GM21786 (cell line): ENCODE measurements around the gene LRRC57.
A peak's percentile ranks its signal among the peaks of the same experiment; 100 is the strongest.

ENCODE experiments used
- ATAC-seq: cut with Tn5 transposase; IDR thresholded peaks from one replicate; pipeline ENCODE4 v1.9.1; 2021; ENCODE audit not compliant: unreplicated experiment

LRRC57 gene

DNA sequence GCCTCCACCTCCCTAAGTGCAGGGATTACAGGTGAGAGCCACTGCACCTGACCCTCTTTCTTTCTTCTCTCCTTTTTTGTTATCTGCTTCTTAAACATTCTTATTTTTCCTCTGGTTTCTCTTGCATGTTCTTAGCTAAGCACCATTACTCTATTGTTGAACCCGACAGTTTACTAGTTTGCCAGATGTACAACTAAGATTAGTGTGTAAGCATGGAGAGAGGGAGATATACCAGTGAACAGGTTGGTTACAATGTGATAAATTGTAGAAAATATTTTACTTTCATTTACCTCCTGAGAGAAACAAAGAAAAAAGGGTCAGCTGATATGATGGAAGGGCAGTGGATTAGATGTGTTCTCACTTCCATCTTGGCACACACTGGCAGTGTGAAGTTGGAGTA lies 5.0 kb upstream of the LRRC57 start:
- ATAC-seq = no peak

DNA sequence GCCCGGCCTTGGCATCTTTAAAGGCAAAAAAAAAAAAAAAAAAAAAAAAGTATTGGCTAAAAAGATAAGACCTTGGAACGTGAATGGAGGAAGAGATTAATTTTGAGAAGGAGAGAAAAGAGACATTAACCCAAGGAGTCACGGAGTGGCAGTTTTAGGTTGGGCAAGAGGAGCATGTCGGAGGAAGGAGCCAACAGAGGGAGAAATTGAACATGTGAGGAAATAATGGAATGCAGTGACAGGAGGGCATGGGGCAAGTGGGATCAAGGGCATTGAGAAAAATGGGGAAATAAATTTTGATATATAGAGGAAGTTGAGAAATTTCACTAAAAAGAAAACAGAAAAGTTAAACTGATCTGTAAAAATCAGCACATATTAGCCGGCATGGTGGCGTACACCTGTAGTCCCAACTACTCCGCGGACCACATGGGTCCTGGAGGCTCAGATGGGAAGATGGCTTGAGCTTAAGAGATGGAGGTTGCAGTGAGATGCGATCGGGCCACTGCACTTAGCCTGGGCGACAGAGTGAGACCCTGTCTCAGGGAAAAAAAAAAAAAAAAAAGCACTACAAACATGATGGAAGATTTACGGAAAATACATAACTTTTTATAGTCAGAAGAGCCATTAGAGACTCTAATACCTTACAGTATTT lies 1.3 kb upstream of the LRRC57 start:
- ATAC-seq = no peak

DNA sequence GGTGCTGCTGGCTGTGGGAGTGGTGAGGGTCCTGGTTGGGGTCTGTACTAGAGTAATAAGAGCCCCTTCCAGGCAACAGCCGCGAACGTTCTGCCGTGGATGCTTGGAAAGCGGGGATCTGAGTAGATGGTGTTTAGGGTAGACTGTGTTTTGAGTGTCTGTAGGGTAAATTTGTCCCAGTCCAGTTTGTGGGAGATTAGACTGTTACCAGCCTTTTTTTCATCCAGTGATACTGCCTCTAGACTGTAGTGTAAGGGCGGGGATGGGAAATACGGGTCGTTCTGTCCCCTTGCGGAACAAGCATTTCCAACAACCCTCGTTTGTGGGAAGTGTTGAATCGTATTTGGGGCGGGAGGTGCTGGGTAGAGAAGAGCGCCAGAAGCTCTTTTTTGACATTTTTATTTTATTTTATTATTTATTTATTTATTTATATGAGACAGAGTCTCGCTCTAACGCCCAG lies 469 bp upstream of the LRRC57 start:
- peak; percentile 7 for ATAC-seq

DNA sequence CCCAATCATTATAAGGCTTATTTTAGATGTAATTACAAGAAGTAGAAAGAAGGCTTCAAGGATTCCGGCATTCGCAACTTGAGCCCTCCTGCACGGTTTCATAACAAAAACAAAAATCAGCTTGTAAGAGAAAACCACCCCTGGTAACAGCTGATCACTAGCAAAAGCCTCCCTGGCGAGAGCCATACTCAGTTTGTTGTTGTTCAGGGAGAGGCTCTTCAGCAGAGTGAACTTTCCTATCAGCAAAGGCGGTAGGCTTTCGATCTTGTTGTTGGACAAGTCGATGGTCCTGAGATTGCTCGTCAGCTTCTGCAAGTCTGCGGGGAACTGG lies 710 bp downstream of the LRRC57 start:
- no peak for ATAC-seq

DNA sequence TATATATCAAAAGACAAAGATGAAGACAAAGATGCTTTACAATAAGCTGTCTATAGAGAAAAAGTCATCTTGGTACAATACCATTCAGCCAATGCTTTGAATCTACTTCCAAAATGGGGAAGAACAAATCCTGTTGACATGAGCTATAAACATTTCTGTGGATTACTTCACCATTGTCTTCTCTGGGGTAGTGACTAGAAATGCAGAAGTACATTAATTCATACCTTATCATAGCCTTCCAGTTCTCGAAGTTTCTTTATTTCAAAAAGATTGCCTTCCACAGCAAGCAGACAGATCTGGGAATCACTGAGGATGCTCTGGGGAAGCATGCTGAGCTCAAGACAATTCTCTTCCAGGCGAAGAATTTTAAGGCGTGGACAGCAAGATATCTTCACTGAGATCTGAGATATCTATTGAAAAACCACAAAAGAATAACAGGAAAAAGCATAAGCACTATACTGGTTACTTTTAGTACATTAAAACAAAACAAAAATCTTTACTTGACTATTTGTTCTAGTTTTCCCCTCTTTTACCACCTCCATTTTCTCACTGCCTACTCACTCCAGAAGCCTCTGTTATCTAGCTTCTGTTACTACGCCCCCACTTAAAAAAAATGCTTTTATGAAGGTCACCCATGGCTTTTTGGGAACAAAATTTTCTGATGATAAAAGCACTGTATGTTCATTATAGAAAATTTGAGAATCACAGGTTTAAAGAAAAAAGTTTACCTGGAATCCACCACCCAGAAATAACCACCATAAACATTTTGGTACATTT lies 3.6 kb downstream of the LRRC57 start:
- no peak for ATAC-seq

DNA sequence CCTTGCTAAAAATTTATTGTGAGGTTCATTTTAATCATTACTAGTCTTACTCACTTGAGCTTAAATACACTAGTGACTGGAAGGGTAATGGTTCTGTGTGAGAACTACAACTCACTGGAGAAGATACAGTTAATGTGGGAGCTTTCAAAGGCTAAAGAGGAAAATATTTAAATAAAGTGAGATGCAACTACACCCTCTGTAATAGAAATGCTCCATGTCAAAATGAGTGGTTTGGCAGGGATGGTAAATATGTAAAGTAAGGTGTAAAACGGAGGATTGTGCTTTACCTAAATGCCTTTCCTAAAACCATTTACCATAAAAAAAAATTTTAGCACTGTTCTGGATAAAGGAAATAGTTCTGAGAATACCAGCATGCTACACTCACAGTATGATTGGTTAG lies 15.3 kb downstream of the LRRC57 start:
- no peak for ATAC-seq

DNA sequence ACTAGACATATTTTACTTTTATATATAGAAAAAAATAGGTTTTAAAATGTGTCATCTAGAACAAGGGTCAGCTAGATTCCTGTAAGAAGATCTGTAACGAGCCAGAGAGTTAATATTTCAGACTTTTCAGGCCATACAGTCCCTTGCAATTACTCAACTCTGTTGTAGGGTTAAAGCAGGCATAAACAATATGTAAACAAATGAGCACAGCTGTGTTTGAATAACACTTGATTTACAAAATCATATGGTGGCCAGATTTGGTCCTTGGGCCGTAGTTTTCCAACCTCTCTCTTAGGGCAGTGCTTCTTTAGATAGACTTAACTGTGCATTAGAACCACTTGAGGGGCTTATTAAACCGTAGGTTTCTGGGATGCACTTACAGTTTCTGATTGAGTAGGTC lies 19.6 kb downstream of the LRRC57 start:
- no peak for ATAC-seq

DNA sequence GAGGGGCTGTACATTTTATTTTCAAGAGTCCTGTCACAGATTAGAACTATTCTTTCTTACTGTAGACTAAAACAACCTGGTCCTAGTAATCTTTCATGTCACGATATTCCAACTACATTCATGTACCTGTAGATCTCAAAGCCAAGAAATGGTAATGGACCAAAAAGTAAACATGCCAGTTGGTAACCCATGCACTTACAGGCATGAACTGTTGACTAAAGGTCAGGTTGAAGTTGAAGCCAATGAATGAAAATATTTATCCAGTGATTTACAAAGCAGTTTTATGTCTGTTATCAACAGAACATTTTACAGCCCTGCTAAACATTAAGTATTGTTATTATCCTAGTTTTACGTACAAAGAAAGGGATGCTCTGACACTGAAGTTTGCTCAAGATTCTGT lies 25.3 kb downstream of the LRRC57 start:
- ATAC-seq = no peak

DNA sequence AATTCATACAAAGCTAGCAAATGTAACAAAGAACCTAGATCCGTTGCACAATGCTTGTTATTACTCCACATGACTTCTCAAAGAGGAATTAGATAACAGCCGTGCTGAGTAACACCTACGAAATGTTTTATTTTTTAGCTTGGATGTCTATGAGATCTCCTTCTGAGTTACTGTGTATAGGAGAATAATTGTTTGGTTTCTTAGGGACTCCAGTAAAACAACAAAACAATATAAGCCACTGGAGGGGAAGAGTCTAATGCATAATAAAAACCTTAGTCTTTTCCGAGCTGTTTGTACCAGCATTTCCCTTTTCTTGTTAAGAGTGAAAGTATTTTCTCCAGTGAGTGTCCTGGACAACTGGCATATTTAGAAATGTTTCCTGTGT lies 37.6 kb downstream of the LRRC57 start:
- no peak for ATAC-seq

DNA sequence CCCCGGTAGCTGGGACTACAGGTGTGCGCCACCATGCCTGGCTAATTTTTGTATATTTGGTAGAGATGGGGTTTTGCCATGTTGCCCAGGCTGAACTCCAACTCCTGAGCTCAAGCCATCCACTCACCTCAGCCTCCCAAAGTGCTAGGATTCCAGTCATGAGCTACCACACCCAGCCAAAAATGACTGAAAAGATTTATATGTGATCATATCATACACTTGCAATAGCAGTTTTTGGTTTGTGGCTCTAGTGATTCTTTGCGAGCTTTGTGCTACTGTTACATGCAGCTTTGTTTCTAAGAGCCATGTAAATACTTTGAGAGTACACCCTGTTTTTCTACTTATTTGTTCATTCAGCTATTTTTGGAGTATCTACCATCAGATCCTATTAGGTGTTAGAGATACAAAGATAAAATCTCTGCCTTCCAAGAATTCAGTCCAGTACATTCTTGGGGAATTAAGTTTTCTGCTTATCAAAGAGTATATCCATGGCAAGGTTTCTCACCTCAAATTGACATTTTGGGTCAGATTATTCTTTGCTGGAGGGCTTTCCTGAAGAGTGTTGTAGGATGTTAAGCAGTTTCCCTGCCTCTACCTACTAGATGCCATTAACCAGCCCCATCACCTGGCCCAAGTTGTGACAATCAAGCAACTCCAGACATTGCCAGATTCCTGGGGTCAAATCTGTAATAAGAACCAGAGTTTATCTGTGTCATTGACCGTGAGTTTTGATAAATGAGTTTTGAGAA lies 38.2 kb downstream of the LRRC57 start:
- ATAC-seq = no peak

DNA sequence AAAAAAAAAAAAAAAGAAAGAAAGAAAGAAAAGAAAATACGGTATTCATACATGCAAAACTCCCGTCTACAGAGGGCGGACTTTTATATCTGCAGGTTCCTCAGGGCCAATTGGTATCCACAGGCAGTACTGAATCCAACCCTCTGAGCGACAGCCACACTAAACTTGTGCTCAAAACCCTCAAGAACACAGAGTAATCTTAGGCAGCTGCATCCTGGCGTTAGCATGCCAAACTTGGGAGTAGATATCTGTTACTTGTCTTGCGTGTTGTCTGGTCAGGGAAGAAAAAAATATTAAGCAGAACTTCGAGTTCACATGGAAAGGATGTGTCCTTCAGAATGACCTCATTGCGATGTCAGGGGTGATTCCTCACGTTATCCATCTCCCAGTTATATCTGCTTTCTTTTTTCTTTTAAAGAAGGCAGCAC lies 40.3 kb downstream of the LRRC57 start:
- no peak for ATAC-seq

DNA sequence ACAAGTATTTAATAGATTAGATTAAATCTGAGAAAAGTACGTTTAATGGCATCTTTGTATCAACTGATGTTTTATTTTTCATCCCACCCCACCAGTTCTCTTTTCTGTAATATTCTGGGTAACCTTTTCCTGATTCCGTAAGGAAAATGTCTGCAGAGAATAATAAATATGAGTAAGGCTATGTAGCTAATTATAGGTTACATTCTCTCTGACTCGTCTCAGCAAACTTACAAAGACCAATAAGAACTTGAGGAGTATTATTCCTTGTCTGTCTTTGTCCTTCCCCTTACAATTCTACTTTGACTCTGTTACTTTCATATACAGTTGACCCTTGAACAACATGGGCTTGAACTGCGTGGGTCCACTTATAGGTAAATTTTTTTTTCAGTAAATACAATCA lies 41.1 kb downstream of the LRRC57 start:
- no peak for ATAC-seq

DNA sequence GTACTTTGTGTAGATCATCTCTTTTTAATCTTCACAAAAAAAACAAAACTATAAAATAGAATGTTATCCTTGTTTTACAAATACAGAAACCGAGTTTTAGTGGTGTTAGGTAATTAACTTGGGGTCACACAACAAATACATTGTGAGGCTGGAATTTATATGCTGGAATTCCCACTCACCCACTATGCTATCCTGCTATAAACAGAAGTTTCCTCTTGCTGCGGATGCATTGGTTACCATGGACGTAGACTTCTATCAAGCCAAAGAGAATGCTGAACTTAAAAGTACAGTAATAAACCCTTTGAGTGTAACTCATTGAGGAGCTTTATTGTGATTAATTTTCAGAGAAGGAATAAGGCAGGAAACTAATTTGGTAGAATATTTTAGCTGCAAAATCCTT lies 44.0 kb downstream of the LRRC57 start:
- no peak for ATAC-seq

DNA sequence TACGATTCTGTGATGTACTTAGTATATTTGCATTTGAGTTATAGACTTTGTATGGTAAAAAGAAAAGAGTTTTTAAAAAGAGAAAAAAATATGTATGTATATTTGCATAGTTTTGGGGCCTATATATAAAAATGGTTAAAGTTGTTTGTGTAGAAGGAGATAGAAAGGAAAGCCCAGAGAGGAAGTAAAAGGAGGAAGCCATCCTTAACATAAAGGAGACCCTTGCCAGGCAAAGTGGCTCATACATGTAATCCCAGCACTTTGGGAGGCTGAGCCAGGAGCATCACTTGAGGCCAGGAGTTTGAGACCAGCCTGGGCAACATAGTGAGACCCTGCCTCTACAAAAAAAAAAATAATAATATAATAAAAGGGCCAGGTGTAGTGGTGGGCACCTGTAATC lies 44.8 kb downstream of the LRRC57 start:
- ATAC-seq = no peak

DNA sequence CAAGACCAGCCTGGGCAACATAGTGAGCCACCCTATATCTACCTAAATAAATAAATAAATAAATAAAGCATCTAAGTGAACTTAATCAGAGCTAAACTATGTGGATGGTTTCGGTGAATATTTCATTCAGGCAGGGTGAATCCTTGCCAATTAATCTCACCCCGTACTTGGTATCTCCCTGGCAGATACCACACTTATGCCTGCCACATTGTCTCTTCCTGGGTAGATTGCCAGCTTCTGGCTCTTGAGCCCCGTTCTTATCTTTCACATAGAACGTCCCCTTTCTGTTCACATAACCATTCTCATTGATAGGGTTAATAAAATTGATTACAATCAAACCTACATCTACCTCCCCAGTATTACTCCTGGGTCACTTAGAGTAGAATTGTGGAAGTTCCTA lies 46.1 kb downstream of the LRRC57 start:
- ATAC-seq = no peak

DNA sequence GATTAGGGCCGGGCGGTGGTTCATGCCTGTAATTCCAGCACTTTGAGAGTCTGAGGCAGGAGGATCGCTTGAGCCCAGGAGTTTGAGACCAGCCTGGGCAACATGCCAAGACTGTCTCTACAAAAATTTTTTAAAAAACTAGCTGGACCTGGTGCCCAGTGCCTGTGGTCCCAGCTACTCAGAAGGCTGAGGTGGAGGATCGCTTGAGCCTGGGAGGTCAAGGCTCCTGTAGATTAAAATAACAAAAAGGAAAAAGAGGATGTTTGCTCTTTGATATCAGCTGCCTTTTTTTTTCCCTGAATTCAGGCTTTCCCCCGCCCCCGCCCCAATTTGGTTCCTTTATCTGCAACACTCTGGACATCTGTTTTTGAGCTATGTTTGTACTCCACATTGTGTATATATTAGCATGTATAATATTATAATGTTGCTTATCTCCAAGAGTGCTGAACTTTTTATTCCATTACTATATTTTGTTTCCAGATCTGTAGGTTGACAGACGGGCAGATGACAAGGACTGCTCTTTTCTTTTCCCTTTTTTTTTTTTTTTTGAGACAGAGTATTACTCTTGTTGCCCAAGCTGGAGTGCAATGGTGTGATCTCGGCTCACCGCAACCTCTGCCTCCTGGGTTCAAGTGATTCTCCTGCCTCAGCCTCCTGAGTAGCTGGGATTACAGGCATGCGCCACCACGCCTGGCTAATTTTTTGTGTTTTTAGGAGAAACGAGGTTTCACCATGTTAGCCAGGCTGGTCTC lies 48.6 kb downstream of the LRRC57 start:
- ATAC-seq = no peak

DNA sequence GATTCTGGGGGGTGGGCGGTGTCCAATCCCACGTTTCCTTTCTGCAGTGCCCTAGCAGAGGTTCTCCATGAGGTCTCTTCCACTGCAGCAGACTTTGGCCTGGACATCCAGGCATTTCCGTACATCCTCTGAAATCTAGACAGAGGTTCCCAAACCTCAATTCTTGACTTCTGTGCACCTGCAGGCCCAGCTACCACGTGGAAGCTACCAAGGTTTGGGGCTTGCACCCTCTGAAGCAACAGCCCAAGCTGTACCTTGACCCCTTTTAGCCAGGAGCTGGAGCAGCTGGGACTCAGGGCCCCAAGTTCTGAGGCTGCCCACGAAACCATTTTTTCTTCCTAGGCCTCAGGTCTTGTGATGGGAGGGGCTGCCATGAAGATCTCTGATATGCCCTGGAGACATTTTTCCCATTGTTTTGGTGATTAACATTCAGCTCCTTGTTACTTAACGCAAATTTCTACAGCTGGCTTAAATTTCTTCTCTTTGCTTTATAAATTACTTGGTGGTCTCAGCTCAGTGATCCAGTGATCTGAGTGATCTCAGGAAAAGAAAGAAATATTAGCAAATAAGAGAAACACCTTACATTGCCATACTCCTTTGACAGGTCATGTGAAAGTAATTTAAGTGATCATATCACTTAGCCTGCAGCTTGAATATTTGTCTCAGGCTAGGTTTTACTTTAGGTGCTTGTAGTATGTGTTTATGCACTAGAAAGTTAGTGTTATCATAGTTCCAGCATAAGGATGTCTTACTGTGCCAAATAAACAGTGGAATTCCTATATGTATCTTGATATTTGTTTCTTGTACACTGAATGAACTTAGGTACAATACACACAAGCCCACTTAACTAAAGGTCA lies 50.2 kb downstream of the LRRC57 start:
- no peak for ATAC-seq

DNA sequence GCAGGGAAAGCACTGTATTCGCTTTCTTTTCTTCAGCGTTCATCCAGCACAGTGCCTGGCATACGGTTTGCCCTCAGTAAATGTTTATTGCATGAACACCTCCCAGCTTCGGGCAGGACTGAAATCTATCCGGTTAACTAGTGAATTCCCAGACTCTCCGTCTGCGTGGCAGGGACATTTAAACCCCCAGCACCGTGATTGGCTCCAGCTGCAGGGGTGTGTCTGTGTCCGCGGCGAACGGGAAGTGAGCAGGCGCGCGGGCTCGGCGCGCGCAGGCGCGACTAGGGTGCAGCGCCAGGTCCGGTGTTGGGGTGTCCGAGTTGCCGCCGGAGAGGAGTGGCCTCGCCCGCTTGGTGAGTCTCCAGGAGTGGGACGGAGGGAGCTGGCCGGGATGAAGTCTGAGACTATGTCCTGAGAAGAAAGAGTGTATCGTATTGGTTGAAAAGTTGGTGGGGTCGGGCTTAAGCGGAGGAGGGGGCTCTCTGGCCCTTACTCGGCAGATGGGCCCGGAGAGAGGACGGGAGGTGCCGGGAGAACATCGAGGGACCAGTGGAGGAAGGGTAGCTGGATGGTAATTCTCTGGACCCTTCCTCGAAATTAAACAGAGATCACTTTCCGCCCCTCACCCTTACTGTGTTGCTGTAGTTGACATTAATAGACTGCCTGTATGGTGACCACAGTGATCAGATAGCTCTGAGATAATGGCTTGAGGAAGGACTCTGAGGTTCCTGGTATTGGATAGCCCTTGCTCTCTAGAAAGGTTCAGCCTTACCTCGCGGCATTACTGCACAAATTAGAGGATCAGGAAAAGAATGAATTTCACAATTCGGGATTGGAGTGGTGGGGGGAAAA lies 53.0 kb downstream of the LRRC57 start, which contains the start of gene SNAP23:
TSS of gene SNAP23 (plus strand) at position 274 of the 852 bp plus-strand sequence. CDS start 16,213 bp downstream, outside the sequence.
- ATAC-seq = peak; percentile 70

DNA sequence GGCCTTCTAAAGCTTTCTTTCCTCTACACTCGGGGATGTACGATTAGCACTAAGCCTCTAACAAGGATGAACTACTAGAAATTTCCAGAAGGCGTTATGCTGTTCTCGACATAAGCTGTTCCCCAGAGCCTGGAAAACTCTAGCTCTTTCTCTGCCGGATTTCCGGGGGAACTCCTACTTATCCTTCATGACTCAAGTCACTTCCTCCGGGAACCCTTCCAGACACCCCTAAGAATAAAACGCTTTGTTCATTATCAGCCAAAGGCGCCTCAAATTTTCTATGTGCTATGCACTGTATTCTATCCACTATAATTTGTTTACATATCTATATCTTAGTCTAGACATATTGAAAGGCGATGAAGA lies 53.6 kb downstream of the LRRC57 start:
- ATAC-seq = no peak
